ENCODE measurements around the gene TLDC2. TPM values are rescaled to one million over a fixed set of nuclear protein-coding genes. Genes with fewer than 3 reads are reported as not detected.

The TLDC2 gene
- total RNA-seq, 1 experiment from 2014 or later, result 0.32 TPM

DNA sequence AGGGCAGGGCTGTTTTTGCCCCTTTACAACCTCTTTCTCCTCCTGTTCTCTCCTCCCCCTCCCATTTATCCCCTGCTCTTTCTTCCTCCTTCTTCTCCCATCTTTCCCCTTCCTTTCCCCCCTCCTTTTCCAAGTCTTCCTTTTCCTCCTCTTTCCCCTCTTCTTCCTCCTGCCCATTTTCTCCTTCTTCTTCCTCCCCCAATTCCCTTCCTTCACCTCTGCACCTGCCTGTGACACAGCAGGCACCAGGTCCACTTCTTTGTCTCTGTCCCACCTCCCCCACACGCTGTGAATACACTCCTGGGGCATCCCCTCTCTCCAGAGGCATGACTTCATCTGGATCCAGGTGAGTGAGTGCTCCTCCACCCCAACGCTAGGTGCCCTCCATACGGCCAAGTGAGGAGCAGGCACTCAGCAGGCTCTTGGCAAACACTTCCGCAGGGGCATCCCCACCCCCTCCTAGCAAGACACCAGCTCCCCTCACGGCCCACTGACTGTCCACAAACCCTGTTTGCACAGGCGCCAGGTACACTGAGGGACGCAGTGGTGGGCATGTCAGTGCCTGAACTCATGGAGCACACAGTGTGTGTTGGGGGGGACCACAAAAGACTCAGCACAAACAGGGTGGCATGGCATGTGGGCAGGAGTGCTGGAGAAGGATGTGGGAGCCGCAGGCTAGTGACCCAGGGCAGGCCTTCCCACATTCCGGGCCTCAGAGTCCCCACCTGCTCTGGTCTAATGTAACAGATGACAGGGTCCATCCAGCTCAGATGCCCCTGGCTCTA is 10.7 kb upstream of the TLDC2 start:
- ATAC-seq, result no peak
- ChIA-PET RAD21 (ENCODE audit: low non-redundant PET in 1 of 2, low total read pairs in 2 of 2, uncharacterized antibody in 2 of 2, unreplicated experiment in 2 of 2) (no interaction called here), POLR2A (no interaction called here)

More for the DNA sequence above, 10.7 kb upstream of the TLDC2 start:
- BruUV-seq (replicated peaks), result no TSS peak
- Histone ChIP-seq H3K36me3 (ENCODE audit: control insufficient read depth in 1 of 2, insufficient read depth in 2 of 2, low read length in 2 of 2) (no peaks in the 10 kb centered on the region), H3K4me3 (replicated peaks in 1 of 2; ENCODE audit: low read depth in 1 of 2, low read length in 2 of 2) (peak overlapping the region; percentile 56 to 60; a peak in 3 of 4 replicates), H4K20me1 (ENCODE audit: insufficient read depth) (no peaks in the 10 kb centered on the region), H3K4me1 (ENCODE audit: control insufficient read depth in 1 of 2, insufficient read depth in 2 of 2, low read length in 2 of 2) (peaks cover 16 to 32% of the 10 kb centered on the region in 2 experiments), H3K9me3 (ENCODE audit: control insufficient read depth in 1 of 2, insufficient read depth in 1 of 2, low read depth in 1 of 2, low read length in 2 of 2) (no peaks in the 10 kb centered on the region), H3K27ac (ENCODE audit: low read depth, low read length) (no peak overlapping the region), H3K79me2 (ENCODE audit: insufficient read depth, low read length) (peaks cover 17% of the 10 kb centered on the region; the same call in 1 of the 2 replicates), H3K9ac (ENCODE audit: low read length) (peak overlapping the region; percentile 53), H3K4me2 (ENCODE audit: low read length) (peak overlapping the region; percentile 85), H3K9me2 (ENCODE audit: insufficient read depth) (no peaks in the 10 kb centered on the region), H2AFZ (ENCODE audit: low read depth, low read length, poor library complexity, severe bottlenecking) (peak overlapping the region; percentile 78), H3K27me3 (ENCODE audit: insufficient read depth, low read length) (no peaks in the 10 kb centered on the region)
- intact Hi-C loops (cut with micrococcal nuclease), result no loop called here
- CTCF ChIA-PET, result interaction anchor here (1.1 to 2.0 kb wide), 2 partner anchors 21 to 29 kb away, joined by 3 to 9 read pairs; no protein-coding TSS in a partner anchor
- no peak for DNase-seq (ENCODE audit: low read depth, low spot score)
- no peak for TF ChIP-seq ZFX (IDR thresholded peaks at IDR 0.05)
- no peak for TF ChIP-seq SRF (IDR thresholded peaks at IDR 0.05; ENCODE audit: low read depth)
- no peak for TF ChIP-seq JUND (IDR thresholded peaks at IDR 0.05)
- no peak for TF ChIP-seq MAX (IDR thresholded peaks at IDR 0.05)
- TF ChIP-seq EGR1 (IDR thresholded peaks at IDR 0.05; ENCODE audit: low read depth), result no peak
- no peak for TF ChIP-seq FOSL1 (IDR thresholded peaks at IDR 0.05; ENCODE audit: low read depth)
- TF ChIP-seq, protein P1, sequence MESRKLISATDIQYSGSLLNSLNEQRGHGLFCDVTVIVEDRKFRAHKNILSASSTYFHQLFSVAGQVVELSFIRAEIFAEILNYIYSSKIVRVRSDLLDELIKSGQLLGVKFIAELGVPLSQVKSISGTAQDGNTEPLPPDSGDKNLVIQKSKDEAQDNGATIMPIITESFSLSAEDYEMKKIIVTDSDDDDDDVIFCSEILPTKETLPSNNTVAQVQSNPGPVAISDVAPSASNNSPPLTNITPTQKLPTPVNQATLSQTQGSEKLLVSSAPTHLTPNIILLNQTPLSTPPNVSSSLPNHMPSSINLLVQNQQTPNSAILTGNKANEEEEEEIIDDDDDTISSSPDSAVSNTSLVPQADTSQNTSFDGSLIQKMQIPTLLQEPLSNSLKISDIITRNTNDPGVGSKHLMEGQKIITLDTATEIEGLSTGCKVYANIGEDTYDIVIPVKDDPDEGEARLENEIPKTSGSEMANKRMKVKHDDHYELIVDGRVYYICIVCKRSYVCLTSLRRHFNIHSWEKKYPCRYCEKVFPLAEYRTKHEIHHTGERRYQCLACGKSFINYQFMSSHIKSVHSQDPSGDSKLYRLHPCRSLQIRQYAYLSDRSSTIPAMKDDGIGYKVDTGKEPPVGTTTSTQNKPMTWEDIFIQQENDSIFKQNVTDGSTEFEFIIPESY (IDR thresholded peaks at IDR 0.05; ENCODE audit: extremely low read depth, insufficient replicate concordance, low read length), result no peak
- TF ChIP-seq SIN3A (IDR thresholded peaks at IDR 0.05; ENCODE audit: low read depth), result no peak
- no peak for TF ChIP-seq ELF1 (IDR thresholded peaks at IDR 0.05; ENCODE audit: borderline replicate concordance, low read depth)
